Measurements from ENCODE around the gene MBOAT2. TPM values are rescaled to one million over a fixed set of nuclear protein-coding genes. Genes with fewer than 3 reads are reported as not detected.

The MBOAT2 gene
- 50.7 and 52.2 TPM in 2 replicates for total RNA-seq

GRCh38 chr2:9003616-9004337 is at the start of gene MBOAT2:
MBOAT2 (minus strand) TSS chr2:9003684; CDS start chr2:9003614, 70 bp downstream.

GRCh38 chr2:8836971-8837794 is 166.3 kb downstream of the MBOAT2 start, which contains the start of gene KIDINS220:
KIDINS220 (minus strand) TSS chr2:8837613; CDS start chr2:8827093, 10,520 bp downstream.

Other genes starting within 250 kb of the MBOAT2 start
- gene KIDINS220, start 166.1 kb downstream of the MBOAT2 start, total RNA-seq, result 102 and 109 TPM in 2 replicates
- gene ASAP2, start 203.1 kb upstream of the MBOAT2 start, total RNA-seq, result 66.1 and 69.8 TPM in 2 replicates

All from articular chondrocyte of knee joint (primary cell).